Endodermal cell (in vitro differentiated cells): Measurements from ENCODE around the gene KCNMA1. TPM values are rescaled to one million over a fixed set of nuclear protein-coding genes. Genes with fewer than 3 reads are reported as not detected.

Experiments used
- DNase-seq: peaks from one replicate; pipeline ENCODE4 v3.0.0-alpha.2; 2017
- H3K27ac ChIP-seq: 2 replicates; pipeline ENCODE4 v1.5.1; 2013; ENCODE audit warnings: mild to moderate bottlenecking, low read depth, low read length, moderate library complexity
- H3K27me3 ChIP-seq: 2 replicates; pipeline ENCODE4 v1.6.1; 2013; ENCODE audit warnings: mild to moderate bottlenecking, low read length, moderate library complexity; ENCODE audit not compliant: insufficient read depth, control insufficient read depth, poor library complexity, severe bottlenecking
- H3K36me3 ChIP-seq: 2 replicates; pipeline ENCODE4 v1.7.0; 2013; ENCODE audit warnings: mild to moderate bottlenecking, low read length, moderate library complexity; ENCODE audit not compliant: control insufficient read depth, insufficient read depth
- H3K4me1 ChIP-seq: one replicate; pipeline ENCODE4 v1.7.0; 2013; ENCODE audit warnings: low read length; ENCODE audit not compliant: control insufficient read depth, insufficient read depth
- H3K4me3 ChIP-seq: 2 replicates; pipeline ENCODE4 v1.5.1; 2013; ENCODE audit warnings: mild to moderate bottlenecking, low read length, moderate library complexity
- H3K9ac ChIP-seq: 2 replicates; pipeline ENCODE4 v1.6.1; 2013; ENCODE audit warnings: mild to moderate bottlenecking, low read length, moderate library complexity; ENCODE audit not compliant: poor library complexity, severe bottlenecking; ENCODE audit errors: extremely low read depth
- H3K9me3 ChIP-seq: 2 replicates; pipeline ENCODE4 v1.6.1; 2013; ENCODE audit warnings: mild to moderate bottlenecking, low read length, moderate library complexity; ENCODE audit not compliant: control insufficient read depth
- H3K27ac Mint-ChIP-seq: 2 replicates; pipeline ENCODE4 v1.8.0; 2020; ENCODE audit warnings: mixed read lengths
- H3K27me3 Mint-ChIP-seq: 2 replicates; pipeline ENCODE4 v1.8.0; 2021; ENCODE audit warnings: mild to moderate bottlenecking, mixed read lengths; ENCODE audit not compliant: insufficient read depth
- H3K36me3 Mint-ChIP-seq: 2 replicates; pipeline ENCODE4 v1.8.0; 2020; ENCODE audit warnings: low read depth, mixed read lengths
- H3K4me1 Mint-ChIP-seq: 2 replicates; pipeline ENCODE4 v1.8.0; 2020; ENCODE audit warnings: mixed read lengths
- H3K4me3 Mint-ChIP-seq: 2 replicates; pipeline ENCODE4 v1.8.0; 2020; ENCODE audit warnings: mild to moderate bottlenecking, moderate library complexity, mixed read lengths
- H3K9me3 Mint-ChIP-seq: 2 replicates; pipeline ENCODE4 v1.8.0; 2020; ENCODE audit warnings: mild to moderate bottlenecking, mixed read lengths
- WGBS, 2 experiments: methylation state at CpG; one replicate each; pipeline versions ENCODE4 v1.1.5 to v1.1.7; 2013; ENCODE audit warnings: missing lambda C conversion rate in 2 of 2, mixed read lengths in 1 of 2; ENCODE audit not compliant: insufficient coverage in 1 of 2, insufficient read length in 1 of 2; 5-methylcytosine and 5-hydroxymethylcytosine counted together
- total RNA-seq, 2 donors: library from RNA; stranded (reverse); fragmentation: NEBNext Ultra II Directional in 1 of 2; extraction: Animal tissue kit (Norgen Biotek cat#: 25700) in 1 of 2; gene quantifications; 2 replicates in 1 of 2; 3 replicates in 1 of 2; pipeline ENCODE4 v1.2.1, GENCODE V29; 2021
- TF ChIP-seq, protein P1 (sequence below): fragments of 200-600 bp; sonication (generic); conservative IDR thresholded peaks from 2 replicates; pipeline ENCODE4 v1.5.0; 2021; ENCODE audit warnings: antibody characterized with exemption, mild to moderate bottlenecking

The KCNMA1 gene
- total RNA-seq, 2 donors from 2014 or later: 0.55 to 1.3 TPM

- peak; percentile 89 for DNase-seq
- no peaks in the 10 kb centered on the region for H3K9me3 ChIP-seq
- H3K27ac ChIP-seq: no peak overlapping the region
- 20 to 46% methylated on average over 6 to 10 of the region's 10 CpGs for WGBS, 2 experiments
- peaks cover 6% of the 10 kb centered on the region for H3K27me3 ChIP-seq
- no peak overlapping the region for H3K4me3 ChIP-seq
- peak overlapping the region; percentile 57 for H3K27ac Mint-ChIP-seq
- no peaks in the 10 kb centered on the region for H3K36me3 ChIP-seq
- H3K4me1 Mint-ChIP-seq: peaks cover 7% of the 10 kb centered on the region
- TF ChIP-seq, protein P1, sequence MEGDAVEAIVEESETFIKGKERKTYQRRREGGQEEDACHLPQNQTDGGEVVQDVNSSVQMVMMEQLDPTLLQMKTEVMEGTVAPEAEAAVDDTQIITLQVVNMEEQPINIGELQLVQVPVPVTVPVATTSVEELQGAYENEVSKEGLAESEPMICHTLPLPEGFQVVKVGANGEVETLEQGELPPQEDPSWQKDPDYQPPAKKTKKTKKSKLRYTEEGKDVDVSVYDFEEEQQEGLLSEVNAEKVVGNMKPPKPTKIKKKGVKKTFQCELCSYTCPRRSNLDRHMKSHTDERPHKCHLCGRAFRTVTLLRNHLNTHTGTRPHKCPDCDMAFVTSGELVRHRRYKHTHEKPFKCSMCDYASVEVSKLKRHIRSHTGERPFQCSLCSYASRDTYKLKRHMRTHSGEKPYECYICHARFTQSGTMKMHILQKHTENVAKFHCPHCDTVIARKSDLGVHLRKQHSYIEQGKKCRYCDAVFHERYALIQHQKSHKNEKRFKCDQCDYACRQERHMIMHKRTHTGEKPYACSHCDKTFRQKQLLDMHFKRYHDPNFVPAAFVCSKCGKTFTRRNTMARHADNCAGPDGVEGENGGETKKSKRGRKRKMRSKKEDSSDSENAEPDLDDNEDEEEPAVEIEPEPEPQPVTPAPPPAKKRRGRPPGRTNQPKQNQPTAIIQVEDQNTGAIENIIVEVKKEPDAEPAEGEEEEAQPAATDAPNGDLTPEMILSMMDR: no peak
- H3K9ac ChIP-seq: no peak overlapping the region
- no peaks in the 10 kb centered on the region for H3K4me1 ChIP-seq
- no peaks in the 10 kb centered on the region for H3K36me3 Mint-ChIP-seq
- peaks cover 8% of the 10 kb centered on the region for H3K27me3 Mint-ChIP-seq
- H3K9me3 Mint-ChIP-seq: peaks cover 2% of the 10 kb centered on the region
- no peak overlapping the region for H3K4me3 Mint-ChIP-seq
These were observed 72.6 kb downstream of the KCNMA1 start for GRCh38 chr10:77564731-77565589.

GRCh38 chr10:77563638-77564270 is 73.9 kb downstream of the KCNMA1 start:
- no peak overlapping the region for H3K27ac Mint-ChIP-seq
- no peak overlapping the region for H3K27ac ChIP-seq

DNA sequence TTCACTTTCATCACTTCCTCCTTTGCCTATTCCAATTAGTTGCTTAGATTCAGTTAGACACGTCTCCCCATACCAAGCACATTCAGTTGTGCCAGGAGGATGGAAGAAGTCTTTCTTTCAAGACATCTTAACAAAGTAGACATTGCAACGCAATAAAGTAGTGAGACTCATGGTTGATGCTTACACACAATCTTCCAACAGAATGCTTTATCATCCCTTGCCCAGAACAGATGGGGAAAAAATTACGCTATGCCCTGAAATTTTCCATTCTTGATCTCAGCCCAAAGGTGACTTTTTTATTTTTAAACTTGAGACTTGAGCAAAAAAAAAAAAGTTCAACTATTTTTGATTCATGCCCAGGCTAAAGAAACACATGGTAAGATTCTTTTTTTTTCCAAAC is 74.9 kb downstream of the KCNMA1 start:
- TF ChIP-seq, protein P1: no peak
- Histone ChIP-seq H3K4me1 (no peaks in the 10 kb centered on the region), H3K27me3 (peaks cover 6% of the 10 kb centered on the region), H3K27ac (no peak overlapping the region), H3K9ac (no peak overlapping the region), H3K9me3 (no peaks in the 10 kb centered on the region), H3K4me3 (no peak overlapping the region), H3K36me3 (no peaks in the 10 kb centered on the region)
- Mint-ChIP-seq H3K4me3 (no peak overlapping the region), H3K27me3 (peaks cover 8% of the 10 kb centered on the region), H3K36me3 (no peaks in the 10 kb centered on the region), H3K9me3 (no peaks in the 10 kb centered on the region), H3K4me1 (peaks cover 7% of the 10 kb centered on the region), H3K27ac (no peak overlapping the region)
- 93 to 95% methylated on average over 3 of the region's 3 CpGs for WGBS, 2 experiments
- DNase-seq: no peak

More at GRCh38 chr10:77563638-77564270, 73.9 kb downstream of the KCNMA1 start:
- 90 to 93% methylated on average over 7 to 9 of the region's 9 CpGs for WGBS, 2 experiments
- peaks cover 8% of the 10 kb centered on the region for H3K27me3 Mint-ChIP-seq
- TF ChIP-seq, protein P1: no peak
- no peak for DNase-seq
- H3K36me3 Mint-ChIP-seq: no peaks in the 10 kb centered on the region
- peaks cover 7% of the 10 kb centered on the region for H3K4me1 Mint-ChIP-seq
- H3K4me3 ChIP-seq: no peak overlapping the region
- H3K27me3 ChIP-seq: peaks cover 6% of the 10 kb centered on the region
- H3K9ac ChIP-seq: no peak overlapping the region
- no peaks in the 10 kb centered on the region for H3K4me1 ChIP-seq
- no peaks in the 10 kb centered on the region for H3K9me3 ChIP-seq
- no peak overlapping the region for H3K4me3 Mint-ChIP-seq
- H3K36me3 ChIP-seq: no peaks in the 10 kb centered on the region
- no peaks in the 10 kb centered on the region for H3K9me3 Mint-ChIP-seq
